Peyer's patch (tissue), 4 donors: ENCODE results near the gene IFITM2. TPM values are rescaled to one million over a fixed set of nuclear protein-coding genes. Genes with fewer than 3 reads are reported as not detected.
"Not testable (repeated sequence)": the region's sequence is repeated elsewhere in the genome, so short reads cannot be mapped to it uniquely, and the experiment has no call there.

Experiments
- DNase-seq, 3 donors: peaks; one replicate each; pipeline ENCODE4 v3.0.0-alpha.2; 2017 to 2019
- H3K27ac ChIP-seq, 4 donors: fragments of 200-600 bp; sonication (generic); one replicate each; pipeline ENCODE4 v1.5.1; 2016 to 2019
- H3K27me3 ChIP-seq, 2 donors: fragments of 200-600 bp; sonication (generic); one replicate each; pipeline ENCODE4 v1.5.1; 2019
- H3K36me3 ChIP-seq, 3 donors: fragments of 200-600 bp; sonication (generic); one replicate each; pipeline ENCODE4 v1.5.1; 2016 to 2019
- H3K4me1 ChIP-seq, 4 donors: fragments of 200-600 bp; sonication (generic); one replicate each; pipeline ENCODE4 v1.5.1; 2016 to 2019
- H3K4me3 ChIP-seq, 4 donors: fragments of 200-600 bp; sonication (generic); 1 replicate in 3 of 4; 2 replicates in 1 of 4; pipeline ENCODE4 v1.5.1; 2016 to 2019; ENCODE audit warnings: mild to moderate bottlenecking in 1 of 4
- H3K9me3 ChIP-seq, 4 donors: fragments of 200-600 bp; sonication (generic); one replicate each; pipeline ENCODE4 v1.5.1; 2016 to 2019; ENCODE audit warnings: mild to moderate bottlenecking in 1 of 4
- POLR2A ChIP-seq, 2 donors: fragments of 450-650 bp; IDR thresholded peaks; one replicate each; pipeline ENCODE4 v1.5.1; 2017; ENCODE audit warnings: antibody characterized with exemption in 2 of 2, mild to moderate bottlenecking in 2 of 2, moderate library complexity in 2 of 2
- total RNA-seq, 4 donors: library from RNA; depleted of rRNA; stranded (reverse); fragments of >200 nt; gene quantifications; one replicate each; pipeline ENCODE4 v1.1.0, GENCODE V29; 2016
- TF ChIP-seq, protein P1 (sequence below), 6 experiments: fragments of 450-650 bp in 4 of 6; fragments of 200-600 bp in 2 of 6; sonication (generic) in 1 of 6; IDR thresholded peaks; one replicate each; pipeline ENCODE4 v1.5.1; 2017 to 2019; ENCODE audit warnings: antibody characterized with exemption in 6 of 6, mild to moderate bottlenecking in 3 of 6, moderate library complexity in 1 of 6

Gene IFITM2
- total RNA-seq, 4 donors from 2014 or later: 15.6 to 98.2 (median 46.0) TPM

DNA sequence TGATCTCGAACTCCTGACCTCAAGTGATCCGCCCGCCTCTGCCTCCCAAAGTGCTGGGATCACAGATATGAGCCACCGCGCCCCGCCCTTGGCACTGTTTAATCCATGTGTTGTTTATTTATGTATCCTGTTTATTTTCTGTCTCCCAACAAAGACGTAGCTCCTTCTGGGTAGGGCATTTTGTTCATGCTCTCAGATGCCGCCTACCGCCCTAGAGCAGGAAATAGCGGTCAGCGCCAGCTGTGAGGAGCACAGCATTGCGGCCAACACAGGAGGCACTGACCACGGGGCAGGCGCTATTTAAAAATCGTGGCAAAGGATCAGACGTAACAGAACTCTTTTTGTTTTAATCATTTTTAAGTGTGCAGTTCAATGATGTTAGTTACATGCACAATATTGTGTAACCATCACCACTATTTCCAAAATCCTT lies 38.9 kb upstream of the IFITM2 start:
- peak; percentile 78 to 94 (median 88) for DNase-seq
- not testable (repeated sequence) for H3K36me3 ChIP-seq, H3K27me3 ChIP-seq, H3K9me3 ChIP-seq
- TF ChIP-seq, protein P1, sequence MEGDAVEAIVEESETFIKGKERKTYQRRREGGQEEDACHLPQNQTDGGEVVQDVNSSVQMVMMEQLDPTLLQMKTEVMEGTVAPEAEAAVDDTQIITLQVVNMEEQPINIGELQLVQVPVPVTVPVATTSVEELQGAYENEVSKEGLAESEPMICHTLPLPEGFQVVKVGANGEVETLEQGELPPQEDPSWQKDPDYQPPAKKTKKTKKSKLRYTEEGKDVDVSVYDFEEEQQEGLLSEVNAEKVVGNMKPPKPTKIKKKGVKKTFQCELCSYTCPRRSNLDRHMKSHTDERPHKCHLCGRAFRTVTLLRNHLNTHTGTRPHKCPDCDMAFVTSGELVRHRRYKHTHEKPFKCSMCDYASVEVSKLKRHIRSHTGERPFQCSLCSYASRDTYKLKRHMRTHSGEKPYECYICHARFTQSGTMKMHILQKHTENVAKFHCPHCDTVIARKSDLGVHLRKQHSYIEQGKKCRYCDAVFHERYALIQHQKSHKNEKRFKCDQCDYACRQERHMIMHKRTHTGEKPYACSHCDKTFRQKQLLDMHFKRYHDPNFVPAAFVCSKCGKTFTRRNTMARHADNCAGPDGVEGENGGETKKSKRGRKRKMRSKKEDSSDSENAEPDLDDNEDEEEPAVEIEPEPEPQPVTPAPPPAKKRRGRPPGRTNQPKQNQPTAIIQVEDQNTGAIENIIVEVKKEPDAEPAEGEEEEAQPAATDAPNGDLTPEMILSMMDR (IDR thresholded peaks at IDR 0.05): peak in 3 of 6 experiments; percentile 20 to 43 (median 34)
- TF ChIP-seq POLR2A (IDR thresholded peaks at IDR 0.05): peak in 1 of 2 donors; percentile 49
- peak overlapping the region; percentile 41 to 64 (median 58) for H3K4me3 ChIP-seq
- peak overlapping the region; percentile 93 to 97 (median 94) for H3K27ac ChIP-seq
- H3K4me1 ChIP-seq: peaks cover 6 to 27% (median 8%) of the 10 kb centered on the region in 4 donors

DNA sequence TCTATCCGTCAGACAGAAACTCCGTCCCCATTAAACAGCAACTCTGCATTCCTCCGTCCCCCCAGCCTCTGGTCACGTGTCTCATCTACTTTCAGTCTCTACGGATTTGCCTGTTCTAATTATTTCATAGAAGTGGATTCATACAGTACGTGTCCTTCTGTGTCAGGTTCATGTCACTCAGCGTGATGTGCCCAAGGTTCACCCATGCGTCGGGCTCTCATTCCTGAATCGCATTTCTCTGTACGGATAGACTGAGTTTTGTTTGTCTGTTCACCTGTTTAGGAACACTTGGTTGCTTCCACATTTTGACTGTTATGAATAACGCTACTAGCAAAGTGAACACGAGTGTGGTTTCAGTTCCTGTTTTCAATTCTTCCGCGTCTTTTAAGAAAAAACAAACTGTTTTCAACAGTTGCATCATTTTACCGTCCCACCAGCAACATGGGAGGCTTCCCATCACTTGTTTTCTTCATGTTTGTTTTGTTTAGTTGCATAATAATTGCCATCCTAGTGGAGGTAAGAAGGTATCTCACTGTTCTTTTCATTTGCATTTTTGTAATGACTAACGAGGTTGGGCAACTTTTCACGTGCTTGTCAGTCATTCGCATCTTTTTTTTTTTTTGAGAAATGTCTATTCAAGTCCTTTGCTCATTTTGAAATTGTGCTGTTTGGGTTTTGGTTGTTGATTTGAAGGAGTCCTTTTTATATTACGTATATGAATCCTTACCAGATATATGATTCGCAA lies 38.3 kb upstream of the IFITM2 start:
- DNase-seq: peak; percentile 53 to 82 (median 73)
- no peaks in the 10 kb centered on the region for H3K9me3 ChIP-seq
- H3K27me3 ChIP-seq: no peaks in the 10 kb centered on the region
- H3K27ac ChIP-seq: peak overlapping the region; percentile 93 to 97 (median 94)
- H3K4me1 ChIP-seq: peaks cover 6 to 27% (median 8%) of the 10 kb centered on the region in 4 donors
- H3K4me3 ChIP-seq: peak overlapping the region; percentile 23 to 64 (median 48)
- no peak for TF ChIP-seq POLR2A (IDR thresholded peaks at IDR 0.05)
- TF ChIP-seq, protein P1 (IDR thresholded peaks at IDR 0.05): peak; percentile 6 to 72 (median 50)
- H3K36me3 ChIP-seq: no peaks in the 10 kb centered on the region

DNA sequence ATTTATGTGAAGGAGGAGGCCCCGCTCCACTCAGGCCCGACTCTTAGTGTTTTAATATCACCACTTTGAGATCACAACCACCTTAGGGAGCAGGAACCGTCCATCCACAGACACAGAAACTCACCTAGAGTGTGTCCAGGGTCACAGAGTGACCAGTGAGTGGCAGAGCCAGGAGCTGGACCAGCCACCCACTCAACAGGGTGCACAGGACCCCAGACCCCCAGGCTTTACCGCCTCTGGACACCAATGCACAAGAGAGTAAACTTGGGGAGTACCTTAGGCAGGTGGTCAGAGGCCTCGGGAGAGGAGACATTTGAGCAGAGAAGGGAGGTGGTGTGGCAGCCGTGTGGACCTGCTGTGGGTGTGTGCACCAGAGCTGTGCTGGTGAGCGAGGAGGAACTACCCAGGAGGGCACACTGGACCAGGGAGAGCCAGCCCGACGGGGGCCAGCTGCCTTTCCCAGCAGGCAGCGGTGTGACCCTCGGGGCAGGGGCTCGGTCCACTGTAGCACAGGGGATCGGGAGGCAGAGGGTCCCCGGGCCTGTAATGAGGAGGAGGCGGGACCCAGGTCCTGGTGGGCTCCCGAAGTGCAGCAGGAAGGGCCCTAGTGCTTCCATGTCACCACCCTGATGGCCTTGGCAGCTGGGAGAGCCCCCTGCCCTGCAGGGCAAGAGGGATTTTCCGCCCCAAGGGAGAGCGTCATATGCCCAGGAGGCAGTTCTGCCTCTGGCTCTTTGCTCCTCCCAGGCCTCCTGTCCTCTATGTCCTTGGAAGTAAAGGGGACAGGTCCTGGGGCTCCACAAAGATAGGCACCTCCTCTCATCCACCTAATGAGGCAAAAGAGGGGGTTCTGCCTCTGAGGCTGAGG lies 36.9 kb upstream of the IFITM2 start:
- Histone ChIP-seq H3K27ac (peak overlapping the region; percentile 93 to 97 (median 94)), H3K4me3 (peak overlapping the region in 2 of 4 donors; percentile 3 to 34), H3K36me3 (no peaks in the 10 kb centered on the region), H3K4me1 (peaks cover 6 to 27% (median 8%) of the 10 kb centered on the region in 4 donors), H3K27me3 (no peaks in the 10 kb centered on the region), H3K9me3 (no peaks in the 10 kb centered on the region)
- DNase-seq: peak; percentile 16 to 70 (median 58)
- TF ChIP-seq, protein P1 (IDR thresholded peaks at IDR 0.05): no peak
- no peak for TF ChIP-seq POLR2A (IDR thresholded peaks at IDR 0.05)

DNA sequence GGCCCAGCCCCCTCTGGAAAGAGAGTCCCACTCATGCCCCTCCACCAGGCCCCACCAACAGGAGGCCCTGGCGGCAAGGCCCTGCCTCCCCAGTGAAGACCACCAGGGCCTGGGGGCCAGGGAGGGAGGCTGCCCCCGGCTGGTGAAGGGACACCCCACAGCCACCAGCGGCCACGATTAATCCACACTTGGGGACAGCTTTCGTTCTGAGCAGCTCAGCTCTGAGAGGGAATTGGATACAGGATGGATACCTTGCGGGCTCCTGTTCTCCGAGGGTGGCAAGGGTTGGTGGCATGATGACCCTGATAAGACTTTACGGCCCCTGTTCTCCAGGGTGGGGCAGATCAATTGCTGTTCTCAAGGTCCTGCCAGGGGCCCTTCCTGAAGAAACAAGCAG lies 36.3 kb upstream of the IFITM2 start:
- H3K9me3 ChIP-seq: no peaks in the 10 kb centered on the region
- peak overlapping the region in 1 of 4 donors; percentile 34 for H3K4me3 ChIP-seq
- peak in 2 of 3 donors; percentile 79 to 86 for DNase-seq
- no peaks in the 10 kb centered on the region for H3K27me3 ChIP-seq
- H3K4me1 ChIP-seq: peaks cover 6 to 27% (median 8%) of the 10 kb centered on the region in 4 donors
- H3K36me3 ChIP-seq: no peaks in the 10 kb centered on the region
- peak in 1 of 2 donors; percentile 30 for TF ChIP-seq POLR2A (IDR thresholded peaks at IDR 0.05)
- TF ChIP-seq, protein P1 (IDR thresholded peaks at IDR 0.05): peak in 2 of 6 experiments; percentile 15 to 32
- peak overlapping the region; percentile 93 to 97 (median 94) for H3K27ac ChIP-seq

DNA sequence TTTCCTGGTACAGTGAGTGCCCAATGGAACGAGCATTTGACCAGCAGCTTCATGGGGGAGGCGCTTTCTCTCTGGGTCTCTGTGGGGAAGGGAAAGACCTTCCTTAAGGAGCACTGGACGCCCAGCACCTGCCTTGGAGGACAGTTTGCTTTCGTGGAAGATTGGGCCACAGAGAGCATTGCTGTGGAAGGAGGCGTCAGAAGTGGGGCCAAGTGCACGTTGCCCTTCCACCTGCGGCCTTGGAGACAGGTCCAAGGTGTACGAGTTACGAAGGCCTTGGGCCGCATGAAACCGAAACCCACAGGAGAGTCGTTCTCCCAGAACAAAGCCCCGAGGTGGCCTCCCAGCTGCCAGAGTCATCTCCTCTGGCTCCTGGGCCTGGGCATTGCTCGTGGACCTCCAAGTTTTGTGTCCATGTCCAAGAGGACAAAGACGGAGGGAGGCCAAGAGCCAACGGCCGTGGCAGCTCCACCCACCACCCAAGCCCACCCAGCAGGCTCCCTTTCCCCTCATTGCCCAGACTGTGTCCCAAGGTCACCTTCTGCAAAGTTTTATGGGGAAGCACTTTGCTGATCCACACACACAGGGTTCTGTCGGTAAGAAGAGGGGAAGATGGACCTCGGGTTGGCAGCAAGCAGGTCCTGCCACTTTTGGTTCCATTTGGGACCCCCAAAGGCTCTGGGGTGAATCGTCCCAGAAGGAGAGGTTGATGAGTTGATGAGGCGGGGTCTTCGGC lies 35.3 kb upstream of the IFITM2 start:
- peak in 2 of 3 donors; percentile 86 to 89 for DNase-seq
- Histone ChIP-seq H3K27me3 (no peaks in the 10 kb centered on the region), H3K27ac (peak overlapping the region in 3 of 4 donors; percentile 93 to 96 (median 95))

More for the DNA sequence above, 35.3 kb upstream of the IFITM2 start:
- Histone ChIP-seq H3K36me3 (no peaks in the 10 kb centered on the region), H3K4me3 (peak overlapping the region in 2 of 4 donors; percentile 22 to 34), H3K4me1 (peaks cover 6 to 27% (median 8%) of the 10 kb centered on the region in 4 donors), H3K9me3 (no peaks in the 10 kb centered on the region)
- TF ChIP-seq POLR2A (IDR thresholded peaks at IDR 0.05): peak; percentile 70 to 77
- TF ChIP-seq, protein P1 (IDR thresholded peaks at IDR 0.05): peak in 1 of 6 experiments; percentile 4
